HEK293T (cell line): ENCODE results near the gene PDE4B.

Experiments used
- ARNT ChIP-seq: fragments of 450-650 bp; IDR thresholded peaks from 2 replicates; pipeline ENCODE4 v1.6.1; 2017; ENCODE audit warnings: mild to moderate bottlenecking
- BHLHE40 ChIP-seq: fragments of 450-650 bp; IDR thresholded peaks from 2 replicates; pipeline ENCODE4 v1.6.1; 2016; ENCODE audit warnings: mild to moderate bottlenecking, moderate library complexity, borderline replicate concordance
- CTBP1 ChIP-seq: fragments of 450-650 bp; IDR thresholded peaks from 2 replicates; pipeline ENCODE4 v1.6.1; 2016; ENCODE audit warnings: borderline replicate concordance
- ELF4 ChIP-seq: fragments of 450-650 bp; IDR thresholded peaks from 2 replicates; pipeline ENCODE4 v1.6.1; 2017; ENCODE audit warnings: antibody characterized with exemption
- FOXK2 ChIP-seq: fragments of 450-650 bp; IDR thresholded peaks from 2 replicates; pipeline ENCODE4 v1.6.1; 2016; ENCODE audit warnings: mild to moderate bottlenecking
- FOXM1 ChIP-seq: fragments of 450-650 bp; IDR thresholded peaks from 2 replicates; pipeline ENCODE4 v1.6.1; 2017; ENCODE audit warnings: mild to moderate bottlenecking, borderline replicate concordance
- HDGF ChIP-seq: fragments of 450-650 bp; IDR thresholded peaks from 2 replicates; pipeline ENCODE4 v1.6.1; 2017; ENCODE audit warnings: antibody characterized with exemption, borderline replicate concordance
- L3MBTL2 ChIP-seq: fragments of 450-650 bp; conservative IDR thresholded peaks from 2 replicates; pipeline ENCODE4 v1.6.1; 2016; ENCODE audit warnings: mild to moderate bottlenecking
- LEF1 ChIP-seq: fragments of 450-650 bp; IDR thresholded peaks from 2 replicates; pipeline ENCODE4 v1.6.1; 2017; ENCODE audit warnings: mild to moderate bottlenecking, borderline replicate concordance
- NFRKB ChIP-seq: fragments of 450-650 bp; IDR thresholded peaks from 2 replicates; pipeline ENCODE4 v1.6.1; 2016; ENCODE audit warnings: mild to moderate bottlenecking, moderate library complexity
- SP1 ChIP-seq: fragments of 450-650 bp; IDR thresholded peaks from 2 replicates; pipeline ENCODE4 v1.6.1; 2017
- SUZ12 ChIP-seq: fragments of 450-650 bp; IDR thresholded peaks from 2 replicates; pipeline ENCODE4 v1.6.1; 2016; ENCODE audit warnings: mild to moderate bottlenecking
- ZNF384 ChIP-seq: fragments of 450-650 bp; IDR thresholded peaks from 2 replicates; pipeline ENCODE4 v1.6.1; 2016

DNA sequence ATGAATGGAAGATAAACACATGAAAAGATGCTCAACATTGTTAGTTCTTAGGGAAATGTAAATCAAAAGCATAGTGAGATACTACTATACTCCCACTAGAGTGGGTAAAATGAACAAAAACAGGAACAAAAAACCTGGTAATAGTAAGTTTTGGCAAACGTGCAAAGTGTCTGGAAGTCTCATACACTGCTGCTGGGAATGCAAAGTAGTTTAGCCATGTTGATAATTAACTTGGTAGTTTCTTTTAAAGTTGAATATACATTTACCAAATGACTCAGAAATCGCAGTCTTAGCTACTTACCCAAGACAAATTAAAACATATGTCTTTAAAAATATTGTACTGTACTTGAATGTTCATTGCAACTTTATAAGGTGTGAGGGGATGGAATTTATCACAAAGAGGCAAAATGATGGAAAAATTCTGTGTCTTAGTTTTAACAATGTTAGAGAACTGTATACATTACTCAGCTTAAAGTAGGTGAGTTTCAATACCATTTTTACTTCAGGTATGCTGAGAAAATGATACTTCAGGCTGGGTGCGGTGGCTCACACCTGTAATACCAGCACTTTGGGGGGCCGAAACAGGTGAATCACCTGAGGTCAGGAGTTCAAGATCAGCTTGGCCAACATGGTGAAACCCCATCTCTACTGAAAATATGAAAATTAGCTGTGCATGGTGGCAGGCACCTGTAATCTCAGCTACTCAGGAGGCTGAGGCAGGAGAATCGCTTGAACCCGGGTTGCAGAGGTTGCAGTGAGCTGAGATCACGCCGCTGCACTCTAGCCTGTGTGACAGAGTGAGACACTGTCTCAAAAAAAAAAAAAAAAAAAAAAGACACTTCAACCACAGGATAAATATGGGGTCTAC is 102.3 kb downstream of the PDE4B start:
- TF ChIP-seq FOXK2 = no peak
- TF ChIP-seq BHLHE40 = no peak
- TF ChIP-seq SP1 = no peak
- TF ChIP-seq NFRKB = no peak
- no peak for TF ChIP-seq FOXM1
- no peak for TF ChIP-seq ELF4
- TF ChIP-seq ARNT = no peak
- TF ChIP-seq ZNF384 = no peak
- TF ChIP-seq SUZ12 = no peak
- no peak for TF ChIP-seq HDGF
- no peak for TF ChIP-seq LEF1
- no peak for TF ChIP-seq CTBP1
- no peak for TF ChIP-seq L3MBTL2
